Suprapubic skin (tissue), 4 donors: ENCODE measurements around the gene ANKRA2. TPM values are rescaled to one million over a fixed set of nuclear protein-coding genes. Genes with fewer than 3 reads are reported as not detected.
A peak's percentile ranks its signal among the peaks of the same experiment; 100 is the strongest.

ENCODE experiments used
- DNase-seq, 2 donors: peaks; one replicate each; pipeline ENCODE4 v3.0.0-alpha.2; 2019; ENCODE audit warnings: low spot score in 2 of 2
- H3K27ac ChIP-seq: fragments of 200-600 bp; sonication (generic); one replicate; pipeline ENCODE4 v1.5.1; 2019
- H3K27me3 ChIP-seq: fragments of 200-600 bp; sonication (generic); one replicate; pipeline ENCODE4 v1.5.1; 2019
- H3K36me3 ChIP-seq: fragments of 200-600 bp; sonication (generic); one replicate; pipeline ENCODE4 v1.5.1; 2019
- H3K4me1 ChIP-seq: fragments of 200-600 bp; sonication (generic); one replicate; pipeline ENCODE4 v1.5.1; 2019
- H3K4me3 ChIP-seq: fragments of 200-600 bp; sonication (generic); one replicate; pipeline ENCODE4 v1.5.1; 2019; ENCODE audit warnings: mild to moderate bottlenecking
- H3K9me3 ChIP-seq: fragments of 200-600 bp; sonication (generic); one replicate; pipeline ENCODE4 v1.5.1; 2019
- CTCF ChIP-seq, 2 donors: fragments of 200-600 bp in 1 of 2; fragments of 450-650 bp in 1 of 2; sonication (generic) in 1 of 2; IDR thresholded peaks; one replicate each; pipeline ENCODE4 v1.5.1; 2016 to 2019; ENCODE audit warnings: antibody characterized with exemption in 2 of 2, mild to moderate bottlenecking in 1 of 2, moderate library complexity in 1 of 2
- EP300 ChIP-seq: sonication (generic); formaldehyde crosslinking; IDR thresholded peaks from one replicate; pipeline ENCODE4 v1.6.1; 2017; ENCODE audit warnings: antibody characterized with exemption
- POLR2A ChIP-seq, 2 donors: fragments of 450-650 bp; IDR thresholded peaks; one replicate each; pipeline ENCODE4 v1.6.1; 2017; ENCODE audit warnings: antibody characterized with exemption in 2 of 2, mild to moderate bottlenecking in 2 of 2, moderate library complexity in 2 of 2
- POLR2AphosphoS5 ChIP-seq, 3 donors: sonication (generic); formaldehyde crosslinking; IDR thresholded peaks; one replicate each; pipeline ENCODE4 v1.6.1; 2017; ENCODE audit warnings: antibody characterized with exemption in 3 of 3
- WGBS: methylation state at CpG from one replicate; pipeline ENCODE4 v1.1.5; 2018; 5-methylcytosine and 5-hydroxymethylcytosine counted together
- total RNA-seq, 4 donors: library from RNA; depleted of rRNA; stranded (reverse); fragments of >200 nt; gene quantifications; one replicate each; pipeline ENCODE4 v1.1.0, GENCODE V29; 2016

ANKRA2 gene
- total RNA-seq, 4 donors from 2014 or later = 18.8 to 57.9 (median 20.9) TPM

DNA sequence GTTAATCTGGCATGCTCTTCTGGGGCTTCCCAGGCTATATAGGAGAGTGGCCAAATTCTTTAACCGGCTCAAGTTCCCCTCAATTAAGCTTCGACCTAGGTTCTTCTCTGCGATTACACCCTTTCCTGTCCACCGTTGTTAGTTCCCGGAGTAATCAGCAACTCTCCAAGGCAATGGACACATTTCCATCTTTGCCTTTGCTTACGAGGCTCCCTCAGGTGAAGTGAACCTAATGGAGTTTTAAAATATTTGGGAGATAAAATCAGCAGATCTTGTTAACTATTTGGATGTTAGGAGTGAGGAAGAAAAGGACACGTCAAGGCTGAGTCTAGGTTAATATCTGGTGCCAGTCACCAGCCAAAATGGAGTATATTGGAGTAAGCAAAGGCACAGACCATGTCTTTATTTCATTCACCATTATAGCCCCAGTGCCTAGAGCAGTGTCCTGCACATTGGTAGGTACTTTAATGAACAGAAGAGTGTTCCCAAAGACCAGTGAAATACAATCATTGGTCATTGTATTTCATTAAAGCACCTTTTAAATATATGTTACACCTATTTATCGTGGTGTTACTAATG lies 619 bp upstream of the ANKRA2 start:
- WGBS = 7% methylated on average over 8 of the region's 8 CpGs
- TF ChIP-seq POLR2AphosphoS5 (IDR thresholded peaks at IDR 0.05) (no peak), EP300 (no peak), CTCF (IDR thresholded peaks at IDR 0.05) (no peak), POLR2A (IDR thresholded peaks at IDR 0.05) (no peak)
- Histone ChIP-seq H3K4me1 (peaks cover 41% of the 10 kb centered on the region), H3K36me3 (peaks cover 27% of the 10 kb centered on the region), H3K27me3 (no peaks in the 10 kb centered on the region), H3K27ac (peak overlapping the region; percentile 95), H3K9me3 (no peaks in the 10 kb centered on the region), H3K4me3 (peak overlapping the region; percentile 92)
- DNase-seq = no peak

DNA sequence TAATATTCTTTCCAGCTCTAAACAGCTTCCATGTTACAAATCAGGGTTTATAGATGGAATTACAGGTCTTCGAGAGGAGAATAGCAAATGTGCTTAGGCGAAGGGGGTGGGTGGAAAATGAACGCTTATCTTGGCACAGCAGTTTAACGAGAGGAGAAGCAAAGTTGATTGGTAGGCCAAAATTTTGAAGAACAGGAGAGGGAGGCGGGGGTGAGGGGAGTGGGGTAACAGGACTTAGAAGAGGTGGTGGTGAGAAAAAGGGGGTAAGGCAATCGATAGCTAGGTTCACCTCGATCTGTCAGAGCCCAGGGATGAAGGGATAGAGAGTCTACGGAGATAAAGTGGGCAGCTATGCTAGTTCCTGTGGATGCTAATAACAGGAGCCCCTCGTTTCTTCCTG lies 764 bp downstream of the ANKRA2 start:
- H3K9me3 ChIP-seq = no peaks in the 10 kb centered on the region
- peaks cover 27% of the 10 kb centered on the region for H3K36me3 ChIP-seq
- no peak for DNase-seq
- 3% methylated on average over 9 of the region's 9 CpGs for WGBS
- H3K27me3 ChIP-seq = no peaks in the 10 kb centered on the region
- peak overlapping the region; percentile 95 for H3K27ac ChIP-seq
- TF ChIP-seq EP300 (no peak), POLR2A (IDR thresholded peaks at IDR 0.05) (no peak), POLR2AphosphoS5 (IDR thresholded peaks at IDR 0.05) (no peak), CTCF (IDR thresholded peaks at IDR 0.05) (no peak)
- peak overlapping the region; percentile 92 for H3K4me3 ChIP-seq
- H3K4me1 ChIP-seq = peaks cover 41% of the 10 kb centered on the region

- peaks cover 41% of the 10 kb centered on the region for H3K4me1 ChIP-seq
- H3K9me3 ChIP-seq = no peaks in the 10 kb centered on the region
- peak overlapping the region; percentile 92 for H3K4me3 ChIP-seq
- no peak for TF ChIP-seq EP300
- no peak for TF ChIP-seq CTCF (IDR thresholded peaks at IDR 0.05)
- TF ChIP-seq POLR2A (IDR thresholded peaks at IDR 0.05) = no peak
- no peak for TF ChIP-seq POLR2AphosphoS5 (IDR thresholded peaks at IDR 0.05)
- WGBS = 31% methylated on average over 3 of the region's 3 CpGs
- no peaks in the 10 kb centered on the region for H3K27me3 ChIP-seq
- no peak for DNase-seq
- H3K27ac ChIP-seq = no peak overlapping the region
- peaks cover 28% of the 10 kb centered on the region for H3K36me3 ChIP-seq
Measured at GRCh38 chr5:73564018-73564417, 1.4 kb downstream of the ANKRA2 start.

GRCh38 chr5:73558950-73559349 lies 6.5 kb downstream of the ANKRA2 start:
- no peak for TF ChIP-seq POLR2AphosphoS5 (IDR thresholded peaks at IDR 0.05)
- TF ChIP-seq POLR2A (IDR thresholded peaks at IDR 0.05) = no peak
- TF ChIP-seq EP300 = no peak
- TF ChIP-seq CTCF (IDR thresholded peaks at IDR 0.05) = no peak
- Histone ChIP-seq H3K36me3 (peaks cover 73% of the 10 kb centered on the region), H3K27ac (no peak overlapping the region), H3K4me3 (no peak overlapping the region), H3K27me3 (no peaks in the 10 kb centered on the region), H3K4me1 (peaks cover 14% of the 10 kb centered on the region), H3K9me3 (no peaks in the 10 kb centered on the region)
- DNase-seq = no peak
- 95% methylated on average over 1 of the region's 1 CpG for WGBS

GRCh38 chr5:73552642-73553041 lies 12.8 kb downstream of the ANKRA2 start:
- H3K27ac ChIP-seq = no peak overlapping the region

More at GRCh38 chr5:73552642-73553041, 12.8 kb downstream of the ANKRA2 start:
- H3K9me3 ChIP-seq = no peaks in the 10 kb centered on the region
- TF ChIP-seq EP300 = no peak
- no peak for TF ChIP-seq CTCF (IDR thresholded peaks at IDR 0.05)
- no peak for TF ChIP-seq POLR2AphosphoS5 (IDR thresholded peaks at IDR 0.05)
- no peak for TF ChIP-seq POLR2A (IDR thresholded peaks at IDR 0.05)
- H3K27me3 ChIP-seq = no peaks in the 10 kb centered on the region
- H3K36me3 ChIP-seq = peaks cover 47% of the 10 kb centered on the region
- H3K4me1 ChIP-seq = no peaks in the 10 kb centered on the region
- H3K4me3 ChIP-seq = no peak overlapping the region
- no peak for DNase-seq
